WTC11 (cell line): ENCODE measurements around the gene SOX9. TPM values are rescaled to one million over a fixed set of nuclear protein-coding genes. Genes with fewer than 3 reads are reported as not detected.

Source experiments
- AR ChIP-seq: fragments of 250-450 bp; sonication (Bioruptor Pico); IDR thresholded peaks from 2 replicates; pipeline ENCODE4 v1.9.0; 2021; ENCODE audit warnings: mild to moderate bottlenecking
- ATF3 ChIP-seq: sonication (generic); formaldehyde crosslinking; conservative IDR thresholded peaks from 2 replicates; pipeline ENCODE4 v1.8.1; 2022; ENCODE audit warnings: mild to moderate bottlenecking, missing genetic modification reagents
- CBFB ChIP-seq: sonication (generic); formaldehyde crosslinking; IDR thresholded peaks from 2 replicates; pipeline ENCODE4 v1.8.1; 2022; ENCODE audit warnings: mild to moderate bottlenecking, low read depth, missing genetic modification reagents
- CDX4 ChIP-seq: fragments of 250-450 bp; sonication (Bioruptor Pico); IDR thresholded peaks from 2 replicates; pipeline ENCODE4 v1.9.0; 2021; ENCODE audit warnings: moderate library complexity, mild to moderate bottlenecking, inconsistent platforms, borderline replicate concordance
- CREB1 ChIP-seq: sonication (generic); formaldehyde crosslinking; IDR thresholded peaks from 2 replicates; pipeline ENCODE4 v1.8.0; 2023; ENCODE audit warnings: mild to moderate bottlenecking, missing genetic modification reagents
- ERG ChIP-seq: fragments of 250-450 bp; sonication (Bioruptor Pico); IDR thresholded peaks from 2 replicates; pipeline ENCODE4 v1.8.0; 2021; ENCODE audit warnings: mild to moderate bottlenecking
- ETV6 ChIP-seq: sonication (generic); formaldehyde crosslinking; IDR thresholded peaks from 2 replicates; pipeline ENCODE4 v1.8.1; 2022; ENCODE audit warnings: mild to moderate bottlenecking, missing genetic modification reagents
- KAT7 ChIP-seq: sonication (generic); formaldehyde crosslinking; IDR thresholded peaks from 2 replicates; pipeline ENCODE4 v1.8.1; 2023; ENCODE audit warnings: missing genetic modification reagents, mild to moderate bottlenecking, borderline replicate concordance
- MYBL2 ChIP-seq: sonication (generic); formaldehyde crosslinking; IDR thresholded peaks from 2 replicates; pipeline ENCODE4 v1.8.1; 2023; ENCODE audit warnings: mild to moderate bottlenecking, moderate library complexity, missing genetic modification reagents
- NR1H2 ChIP-seq: sonication (generic); formaldehyde crosslinking; IDR thresholded peaks from 2 replicates; pipeline ENCODE4 v1.9.0; 2021; ENCODE audit warnings: mild to moderate bottlenecking, moderate library complexity, missing genetic modification reagents
- OVOL2 ChIP-seq: fragments of 250-450 bp; sonication (Bioruptor Pico); IDR thresholded peaks from 2 replicates; pipeline ENCODE4 v1.9.0; 2021; ENCODE audit warnings: mild to moderate bottlenecking, borderline replicate concordance
- SMAD4 ChIP-seq: sonication (generic); formaldehyde crosslinking; IDR thresholded peaks from 2 replicates; pipeline ENCODE4 v1.8.0; 2022; ENCODE audit warnings: mild to moderate bottlenecking, missing genetic modification reagents
- SP1 ChIP-seq: sonication (generic); formaldehyde crosslinking; conservative IDR thresholded peaks from 2 replicates; pipeline ENCODE4 v1.8.1; 2022; ENCODE audit warnings: missing genetic modification reagents
- TEAD4 ChIP-seq: sonication (generic); formaldehyde crosslinking; IDR thresholded peaks from 2 replicates; pipeline ENCODE4 v1.8.0; 2022; ENCODE audit warnings: mild to moderate bottlenecking, missing genetic modification reagents
- ZNF138 ChIP-seq: sonication (generic); formaldehyde crosslinking; conservative IDR thresholded peaks from 2 replicates; pipeline ENCODE4 v1.8.1; 2022; ENCODE audit warnings: mild to moderate bottlenecking, moderate library complexity, missing genetic modification reagents
- ZNF219 ChIP-seq: sonication (generic); formaldehyde crosslinking; IDR thresholded peaks from 2 replicates; pipeline ENCODE4 v1.8.0; 2023; ENCODE audit warnings: missing genetic modification reagents, mild to moderate bottlenecking, borderline replicate concordance
- ZNF263 ChIP-seq: sonication (generic); formaldehyde crosslinking; IDR thresholded peaks from 2 replicates; pipeline ENCODE4 v1.8.1; 2022; ENCODE audit warnings: low read depth, mild to moderate bottlenecking, moderate library complexity, missing genetic modification reagents
- ZNF416 ChIP-seq: fragments of 250-450 bp; sonication (Bioruptor Pico); IDR thresholded peaks from 2 replicates; pipeline ENCODE4 v1.9.0; 2021; ENCODE audit warnings: mild to moderate bottlenecking, inconsistent platforms
- total RNA-seq: library from RNA; stranded (reverse); gene quantifications from 3 replicates; pipeline ENCODE4 v1.2.3, GENCODE V29; 2021
- TF ChIP-seq, protein P1 (sequence below): fragments of 200-600 bp; IDR thresholded peaks from 2 replicates; pipeline ENCODE4 v1.8.0; 2022; ENCODE audit warnings: antibody characterized with exemption
- TF ChIP-seq, protein P2 (sequence below): sonication (generic); formaldehyde crosslinking; IDR thresholded peaks from 2 replicates; pipeline ENCODE4 v1.8.0; 2022; ENCODE audit warnings: mild to moderate bottlenecking, missing genetic modification reagents
- TF ChIP-seq, protein P3 (sequence below): sonication (generic); formaldehyde crosslinking; IDR thresholded peaks from 2 replicates; pipeline ENCODE4 v1.8.0; 2022; ENCODE audit warnings: mild to moderate bottlenecking, missing genetic modification reagents
- TF ChIP-seq, protein P4 (sequence below): sonication (generic); formaldehyde crosslinking; IDR thresholded peaks from 2 replicates; pipeline ENCODE4 v1.8.1; 2023; ENCODE audit warnings: mild to moderate bottlenecking, missing genetic modification reagents, moderate library complexity
- TF ChIP-seq, protein P5 (sequence below): sonication (generic); formaldehyde crosslinking; IDR thresholded peaks from 2 replicates; pipeline ENCODE4 v1.8.1; 2022; ENCODE audit warnings: low read depth, mild to moderate bottlenecking, moderate library complexity, missing genetic modification reagents, borderline replicate concordance
- TF ChIP-seq, protein P6 (sequence below): sonication (generic); formaldehyde crosslinking; IDR thresholded peaks from 2 replicates; pipeline ENCODE4 v1.8.1; 2022; ENCODE audit warnings: low read depth, missing genetic modification reagents, borderline replicate concordance

The SOX9 gene
- total RNA-seq, 1 experiment from 2014 or later: 8.1 TPM

DNA sequence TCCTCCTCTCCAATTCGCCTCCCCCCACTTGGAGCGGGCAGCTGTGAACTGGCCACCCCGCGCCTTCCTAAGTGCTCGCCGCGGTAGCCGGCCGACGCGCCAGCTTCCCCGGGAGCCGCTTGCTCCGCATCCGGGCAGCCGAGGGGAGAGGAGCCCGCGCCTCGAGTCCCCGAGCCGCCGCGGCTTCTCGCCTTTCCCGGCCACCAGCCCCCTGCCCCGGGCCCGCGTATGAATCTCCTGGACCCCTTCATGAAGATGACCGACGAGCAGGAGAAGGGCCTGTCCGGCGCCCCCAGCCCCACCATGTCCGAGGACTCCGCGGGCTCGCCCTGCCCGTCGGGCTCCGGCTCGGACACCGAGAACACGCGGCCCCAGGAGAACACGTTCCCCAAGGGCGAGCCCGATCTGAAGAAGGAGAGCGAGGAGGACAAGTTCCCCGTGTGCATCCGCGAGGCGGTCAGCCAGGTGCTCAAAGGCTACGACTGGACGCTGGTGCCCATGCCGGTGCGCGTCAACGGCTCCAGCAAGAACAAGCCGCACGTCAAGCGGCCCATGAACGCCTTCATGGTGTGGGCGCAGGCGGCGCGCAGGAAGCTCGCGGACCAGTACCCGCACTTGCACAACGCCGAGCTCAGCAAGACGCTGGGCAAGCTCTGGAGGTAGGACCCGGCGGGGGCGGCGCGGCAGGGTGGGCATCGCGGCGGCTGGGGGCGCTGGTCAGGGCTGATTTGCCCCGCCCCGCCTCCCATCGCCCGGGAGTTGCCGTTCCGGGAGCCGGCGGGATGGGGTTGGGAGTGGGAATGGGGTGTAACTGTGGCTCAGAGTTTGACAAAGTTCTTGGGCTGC lies 567 bp downstream of the SOX9 start (continued):
- TF ChIP-seq CBFB (CRISPR knock-in tag) (0 out of 2 replicates have a peak, but pooled peaks have one; percentile 22), SP1 (CRISPR knock-in tag) (peak; percentile 48; the same call in 1 of the 2 replicates), CDX4 (CRISPR knock-in tag) (no peak), ZNF416 (no peak), NR1H2 (no peak), CREB1 (CRISPR knock-in tag) (no peak), AR (CRISPR knock-in tag) (no peak), ATF3 (CRISPR knock-in tag) (no peak), OVOL2 (no peak), MYBL2 (CRISPR knock-in tag) (no peak), ZNF138 (CRISPR knock-in tag) (no peak), ETV6 (CRISPR knock-in tag) (peak; percentile 75), TEAD4 (CRISPR knock-in tag) (no peak), ERG (CRISPR knock-in tag) (no peak), ZNF219 (CRISPR knock-in tag) (no peak), SMAD4 (no peak), KAT7 (CRISPR knock-in tag) (no peak), ZNF263 (CRISPR knock-in tag) (no peak)
- TF ChIP-seq, protein P1, sequence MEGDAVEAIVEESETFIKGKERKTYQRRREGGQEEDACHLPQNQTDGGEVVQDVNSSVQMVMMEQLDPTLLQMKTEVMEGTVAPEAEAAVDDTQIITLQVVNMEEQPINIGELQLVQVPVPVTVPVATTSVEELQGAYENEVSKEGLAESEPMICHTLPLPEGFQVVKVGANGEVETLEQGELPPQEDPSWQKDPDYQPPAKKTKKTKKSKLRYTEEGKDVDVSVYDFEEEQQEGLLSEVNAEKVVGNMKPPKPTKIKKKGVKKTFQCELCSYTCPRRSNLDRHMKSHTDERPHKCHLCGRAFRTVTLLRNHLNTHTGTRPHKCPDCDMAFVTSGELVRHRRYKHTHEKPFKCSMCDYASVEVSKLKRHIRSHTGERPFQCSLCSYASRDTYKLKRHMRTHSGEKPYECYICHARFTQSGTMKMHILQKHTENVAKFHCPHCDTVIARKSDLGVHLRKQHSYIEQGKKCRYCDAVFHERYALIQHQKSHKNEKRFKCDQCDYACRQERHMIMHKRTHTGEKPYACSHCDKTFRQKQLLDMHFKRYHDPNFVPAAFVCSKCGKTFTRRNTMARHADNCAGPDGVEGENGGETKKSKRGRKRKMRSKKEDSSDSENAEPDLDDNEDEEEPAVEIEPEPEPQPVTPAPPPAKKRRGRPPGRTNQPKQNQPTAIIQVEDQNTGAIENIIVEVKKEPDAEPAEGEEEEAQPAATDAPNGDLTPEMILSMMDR: no peak
- TF ChIP-seq, protein P2, sequence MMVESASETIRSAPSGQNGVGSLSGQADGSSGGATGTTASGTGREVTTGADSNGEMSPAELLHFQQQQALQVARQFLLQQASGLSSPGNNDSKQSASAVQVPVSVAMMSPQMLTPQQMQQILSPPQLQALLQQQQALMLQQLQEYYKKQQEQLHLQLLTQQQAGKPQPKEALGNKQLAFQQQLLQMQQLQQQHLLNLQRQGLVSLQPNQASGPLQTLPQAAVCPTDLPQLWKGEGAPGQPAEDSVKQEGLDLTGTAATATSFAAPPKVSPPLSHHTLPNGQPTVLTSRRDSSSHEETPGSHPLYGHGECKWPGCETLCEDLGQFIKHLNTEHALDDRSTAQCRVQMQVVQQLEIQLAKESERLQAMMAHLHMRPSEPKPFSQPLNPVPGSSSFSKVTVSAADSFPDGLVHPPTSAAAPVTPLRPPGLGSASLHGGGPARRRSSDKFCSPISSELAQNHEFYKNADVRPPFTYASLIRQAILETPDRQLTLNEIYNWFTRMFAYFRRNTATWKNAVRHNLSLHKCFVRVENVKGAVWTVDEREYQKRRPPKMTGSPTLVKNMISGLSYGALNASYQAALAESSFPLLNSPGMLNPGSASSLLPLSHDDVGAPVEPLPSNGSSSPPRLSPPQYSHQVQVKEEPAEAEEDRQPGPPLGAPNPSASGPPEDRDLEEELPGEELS: peak; percentile 36; the same call in 1 of the 2 replicates
- TF ChIP-seq, protein P3, sequence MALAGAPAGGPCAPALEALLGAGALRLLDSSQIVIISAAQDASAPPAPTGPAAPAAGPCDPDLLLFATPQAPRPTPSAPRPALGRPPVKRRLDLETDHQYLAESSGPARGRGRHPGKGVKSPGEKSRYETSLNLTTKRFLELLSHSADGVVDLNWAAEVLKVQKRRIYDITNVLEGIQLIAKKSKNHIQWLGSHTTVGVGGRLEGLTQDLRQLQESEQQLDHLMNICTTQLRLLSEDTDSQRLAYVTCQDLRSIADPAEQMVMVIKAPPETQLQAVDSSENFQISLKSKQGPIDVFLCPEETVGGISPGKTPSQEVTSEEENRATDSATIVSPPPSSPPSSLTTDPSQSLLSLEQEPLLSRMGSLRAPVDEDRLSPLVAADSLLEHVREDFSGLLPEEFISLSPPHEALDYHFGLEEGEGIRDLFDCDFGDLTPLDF (CRISPR knock-in tag): no peak
- TF ChIP-seq, protein P4, sequence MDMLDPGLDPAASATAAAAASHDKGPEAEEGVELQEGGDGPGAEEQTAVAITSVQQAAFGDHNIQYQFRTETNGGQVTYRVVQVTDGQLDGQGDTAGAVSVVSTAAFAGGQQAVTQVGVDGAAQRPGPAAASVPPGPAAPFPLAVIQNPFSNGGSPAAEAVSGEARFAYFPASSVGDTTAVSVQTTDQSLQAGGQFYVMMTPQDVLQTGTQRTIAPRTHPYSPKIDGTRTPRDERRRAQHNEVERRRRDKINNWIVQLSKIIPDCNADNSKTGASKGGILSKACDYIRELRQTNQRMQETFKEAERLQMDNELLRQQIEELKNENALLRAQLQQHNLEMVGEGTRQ (CRISPR knock-in tag): no peak
- TF ChIP-seq, protein P5, sequence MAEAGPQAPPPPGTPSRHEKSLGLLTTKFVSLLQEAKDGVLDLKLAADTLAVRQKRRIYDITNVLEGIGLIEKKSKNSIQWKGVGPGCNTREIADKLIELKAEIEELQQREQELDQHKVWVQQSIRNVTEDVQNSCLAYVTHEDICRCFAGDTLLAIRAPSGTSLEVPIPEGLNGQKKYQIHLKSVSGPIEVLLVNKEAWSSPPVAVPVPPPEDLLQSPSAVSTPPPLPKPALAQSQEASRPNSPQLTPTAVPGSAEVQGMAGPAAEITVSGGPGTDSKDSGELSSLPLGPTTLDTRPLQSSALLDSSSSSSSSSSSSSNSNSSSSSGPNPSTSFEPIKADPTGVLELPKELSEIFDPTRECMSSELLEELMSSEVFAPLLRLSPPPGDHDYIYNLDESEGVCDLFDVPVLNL (CRISPR knock-in tag): no peak
- TF ChIP-seq, protein P6, sequence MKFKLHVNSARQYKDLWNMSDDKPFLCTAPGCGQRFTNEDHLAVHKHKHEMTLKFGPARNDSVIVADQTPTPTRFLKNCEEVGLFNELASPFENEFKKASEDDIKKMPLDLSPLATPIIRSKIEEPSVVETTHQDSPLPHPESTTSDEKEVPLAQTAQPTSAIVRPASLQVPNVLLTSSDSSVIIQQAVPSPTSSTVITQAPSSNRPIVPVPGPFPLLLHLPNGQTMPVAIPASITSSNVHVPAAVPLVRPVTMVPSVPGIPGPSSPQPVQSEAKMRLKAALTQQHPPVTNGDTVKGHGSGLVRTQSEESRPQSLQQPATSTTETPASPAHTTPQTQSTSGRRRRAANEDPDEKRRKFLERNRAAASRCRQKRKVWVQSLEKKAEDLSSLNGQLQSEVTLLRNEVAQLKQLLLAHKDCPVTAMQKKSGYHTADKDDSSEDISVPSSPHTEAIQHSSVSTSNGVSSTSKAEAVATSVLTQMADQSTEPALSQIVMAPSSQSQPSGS: no peak
